ENCODE data around the gene XPO6. TPM values are rescaled to one million over a fixed set of nuclear protein-coding genes. Genes with fewer than 3 reads are reported as not detected.

XPO6 gene
- total RNA-seq, 4 donors from 2014 or later, result 105 to 166 (median 141) TPM

- H3K9me3 ChIP-seq, result no peaks in the 10 kb centered on the region
- no peak for DNase-seq (ENCODE audit: low spot score in 2 of 2)
- H3K27ac ChIP-seq, result no peak overlapping the region
- 91 to 94% methylated on average over 14 to 16 of the region's 16 CpGs for WGBS, 2 donors
- TF ChIP-seq CTCF (IDR thresholded peaks at IDR 0.05) (no peak), POLR2A (IDR thresholded peaks at IDR 0.05) (no peak), EP300 (IDR thresholded peaks at IDR 0.05) (no peak)
- H3K27me3 ChIP-seq, result no peaks in the 10 kb centered on the region
- peaks cover 0 to 10% (median 0%) of the 10 kb centered on the region in 4 donors for H3K4me1 ChIP-seq
- peaks cover 0 to 95% (median 41%) of the 10 kb centered on the region in 3 donors for H3K36me3 ChIP-seq
- no peak overlapping the region for H3K4me3 ChIP-seq
These were observed 107.4 kb downstream of the XPO6 start for GRCh38 chr16:28104404-28104803.

GRCh38 chr16:28103516-28104170, 108.1 kb downstream of the XPO6 start:
- 81 to 91% methylated on average over 14 of the region's 14 CpGs for WGBS, 2 donors
- TF ChIP-seq CTCF (IDR thresholded peaks at IDR 0.05), result no peak
- no peak for TF ChIP-seq POLR2A (IDR thresholded peaks at IDR 0.05)
- TF ChIP-seq EP300 (IDR thresholded peaks at IDR 0.05), result no peak
- H3K36me3 ChIP-seq, result peaks cover 0 to 100% (median 46%) of the 10 kb centered on the region in 3 donors
- no peak overlapping the region for H3K27ac ChIP-seq
- peaks cover 0 to 3% (median 0%) of the 10 kb centered on the region in 4 donors for H3K4me1 ChIP-seq
- no peaks in the 10 kb centered on the region for H3K9me3 ChIP-seq
- H3K4me3 ChIP-seq, result no peak overlapping the region
- no peak for DNase-seq (ENCODE audit: low spot score in 2 of 2)
- H3K27me3 ChIP-seq, result no peaks in the 10 kb centered on the region

- no peak overlapping the region for H3K4me3 ChIP-seq
- H3K36me3 ChIP-seq, result peaks cover 0 to 100% (median 40%) of the 10 kb centered on the region in 3 donors
- no peak for TF ChIP-seq CTCF (IDR thresholded peaks at IDR 0.05)
- TF ChIP-seq POLR2A (IDR thresholded peaks at IDR 0.05), result no peak
- no peak for TF ChIP-seq EP300 (IDR thresholded peaks at IDR 0.05)
- H3K27ac ChIP-seq, result no peak overlapping the region
- H3K9me3 ChIP-seq, result no peaks in the 10 kb centered on the region
- WGBS, 2 donors, result 92 to 99% methylated on average over 6 of the region's 6 CpGs
- no peaks in the 10 kb centered on the region for H3K27me3 ChIP-seq
- H3K4me1 ChIP-seq, result no peaks in the 10 kb centered on the region
- no peak for DNase-seq (ENCODE audit: low spot score in 2 of 2)
These were observed 110.3 kb downstream of the XPO6 start for GRCh38 chr16:28101533-28101890.

- no peak for DNase-seq (ENCODE audit: low spot score in 2 of 2)
- Histone ChIP-seq H3K9me3 (no peaks in the 10 kb centered on the region), H3K27me3 (no peaks in the 10 kb centered on the region), H3K27ac (no peak overlapping the region), H3K4me3 (no peak overlapping the region), H3K36me3 (peaks cover 0 to 100% (median 37%) of the 10 kb centered on the region in 3 donors), H3K4me1 (no peaks in the 10 kb centered on the region)
- WGBS, 2 donors, result 94 to 96% methylated on average over 10 to 14 of the region's 14 CpGs
- no peak for TF ChIP-seq CTCF (IDR thresholded peaks at IDR 0.05)
- TF ChIP-seq POLR2A (IDR thresholded peaks at IDR 0.05), result no peak
- TF ChIP-seq EP300 (IDR thresholded peaks at IDR 0.05), result no peak
These were observed 110.8 kb downstream of the XPO6 start for GRCh38 chr16:28100810-28101532.

All from tibial nerve (tissue), 4 donors.